GM21381 (cell line): Measurements from ENCODE around the gene MRPL18.
"Not testable (repeated sequence)": the region's sequence is repeated elsewhere in the genome, so short reads cannot be mapped to it uniquely, and the experiment has no call there.

Source experiments
- ATAC-seq: cut with Tn5 transposase; IDR thresholded peaks from one replicate; pipeline ENCODE4 v1.9.1; 2021; ENCODE audit warnings: mild to moderate bottlenecking, moderate library complexity; ENCODE audit not compliant: unreplicated experiment

The MRPL18 gene

DNA sequence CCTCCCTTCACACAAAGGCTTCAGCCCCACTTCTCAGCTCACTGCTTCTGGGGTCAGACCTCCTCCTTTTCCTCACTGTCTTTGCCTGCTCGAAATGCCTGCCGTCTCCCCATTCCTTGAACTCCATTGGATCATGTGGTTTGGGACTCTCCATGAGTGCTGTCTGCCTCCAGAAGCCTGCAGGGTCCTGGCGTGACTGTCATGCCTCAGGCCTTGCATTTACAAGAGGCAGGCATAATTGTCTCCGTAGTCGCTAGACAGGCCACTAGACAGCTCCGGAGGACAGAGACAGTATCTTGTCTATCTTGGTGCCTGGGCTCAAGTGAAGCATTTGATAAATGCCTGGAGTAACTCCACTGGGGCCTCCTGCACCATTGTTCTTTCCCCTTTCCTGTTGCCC lies 25.1 kb downstream of the MRPL18 start:
- ATAC-seq, result no peak

DNA sequence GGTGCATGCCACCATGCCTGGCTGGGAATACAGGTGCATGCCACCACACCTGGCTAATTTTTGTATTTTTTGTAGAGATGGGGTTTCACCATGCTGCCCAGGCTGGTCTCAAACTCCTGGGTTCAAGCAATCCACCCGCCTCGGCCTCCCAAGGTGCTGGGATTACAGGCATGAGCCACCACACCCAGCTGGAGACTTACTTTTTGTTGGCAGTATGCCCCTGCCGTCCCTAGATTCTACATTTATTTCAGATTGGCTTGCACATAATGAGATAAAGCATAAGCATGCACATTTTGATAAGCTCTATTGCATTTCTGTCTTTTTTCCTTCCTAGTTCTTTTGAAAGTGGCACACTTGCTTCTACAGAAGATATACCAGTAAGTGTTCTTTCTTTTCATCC lies 26.5 kb downstream of the MRPL18 start:
- not testable (repeated sequence) for ATAC-seq

DNA sequence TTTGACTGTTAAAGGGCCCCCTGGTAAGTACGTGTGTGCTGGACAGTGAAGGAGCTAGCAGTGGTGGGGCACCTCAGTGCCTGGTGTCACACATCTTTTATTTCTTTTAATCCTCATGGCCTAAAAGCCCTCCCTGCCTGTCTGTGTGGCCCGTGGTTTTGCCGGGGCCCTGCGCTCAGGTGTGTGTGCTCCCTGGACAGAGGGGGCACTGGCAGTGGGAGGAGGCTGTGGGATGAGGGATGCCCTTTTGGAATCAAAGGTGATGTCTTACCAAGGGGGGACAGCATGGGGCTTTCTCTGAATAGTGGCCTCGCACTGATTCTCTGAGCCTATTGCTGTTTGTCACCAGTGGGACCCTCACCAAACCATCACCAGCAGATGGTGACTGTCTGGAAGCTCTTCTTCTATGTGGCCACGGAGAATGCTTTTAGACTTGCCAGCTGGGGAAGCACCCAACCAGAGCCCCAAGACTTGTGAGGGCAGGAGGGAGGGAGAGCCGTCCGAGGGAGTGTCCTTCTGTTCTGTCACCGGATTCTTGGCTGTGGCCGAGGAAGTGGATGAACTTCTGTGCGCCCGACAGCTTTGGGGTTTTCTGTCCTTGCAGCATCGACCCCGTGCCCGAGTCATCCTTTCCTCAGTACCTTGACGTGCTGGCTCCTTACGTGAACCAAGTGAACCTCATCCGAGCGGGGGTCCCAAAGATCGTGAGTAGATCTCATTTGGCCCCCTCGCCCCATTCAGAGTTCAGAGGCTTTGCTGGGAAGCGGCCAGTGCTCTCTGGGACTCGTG lies 27.9 kb downstream of the MRPL18 start:
- no peak for ATAC-seq

DNA sequence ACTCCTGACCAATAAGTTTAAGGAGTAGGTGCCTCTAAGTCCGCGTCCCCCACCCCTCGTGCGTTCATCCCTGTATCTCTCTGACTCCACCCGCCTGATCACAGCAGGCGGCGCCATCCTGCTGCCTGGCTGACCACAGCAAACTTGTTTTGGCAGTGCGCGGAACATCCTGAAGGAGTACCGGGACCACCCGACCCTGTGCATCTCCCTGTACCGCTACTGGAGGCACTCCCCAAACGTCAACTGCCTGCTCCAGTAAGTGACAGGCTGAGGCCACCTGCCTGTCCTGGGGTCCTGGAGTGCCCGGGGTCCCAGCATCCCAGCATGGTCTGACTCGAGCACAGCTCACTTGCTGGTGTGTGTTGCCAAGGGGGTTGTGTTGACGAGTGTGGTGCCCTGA lies 28.8 kb downstream of the MRPL18 start:
- no peak for ATAC-seq

DNA sequence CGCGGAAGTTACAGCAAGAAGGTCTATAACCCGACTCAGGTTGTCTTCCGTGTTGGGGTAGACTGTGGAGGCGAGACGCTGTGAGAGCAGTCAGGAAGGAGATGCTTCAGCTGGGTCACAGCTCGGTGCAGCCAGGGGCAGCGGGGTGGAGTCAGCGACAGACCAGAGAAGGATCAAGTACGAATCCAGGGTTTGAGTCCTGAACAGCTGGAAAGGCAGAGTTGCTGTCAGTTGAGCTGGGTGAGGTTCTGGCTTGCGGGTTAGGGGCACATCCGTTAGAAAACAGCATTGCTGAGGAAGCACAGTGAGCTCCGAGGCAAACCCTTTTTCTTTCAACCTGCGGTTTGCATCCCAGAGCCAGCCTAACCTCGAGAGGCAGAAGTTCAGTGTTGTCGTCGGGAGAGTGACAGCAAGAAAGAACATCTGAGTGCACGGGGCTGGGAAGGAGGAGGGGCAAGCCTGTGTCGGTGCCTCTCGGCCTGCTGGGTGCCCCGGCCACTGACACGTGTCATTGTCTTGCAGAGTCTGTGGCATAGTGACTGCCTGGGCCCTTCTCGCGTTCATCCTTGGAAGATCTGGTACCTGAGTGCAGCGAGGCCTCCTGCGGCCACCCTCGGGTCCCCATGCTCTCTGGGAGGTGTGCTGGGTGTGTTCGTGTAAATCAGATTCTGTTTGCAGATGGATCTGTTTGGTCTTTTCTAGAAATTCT lies 29.8 kb downstream of the MRPL18 start:
- no peak for ATAC-seq

DNA sequence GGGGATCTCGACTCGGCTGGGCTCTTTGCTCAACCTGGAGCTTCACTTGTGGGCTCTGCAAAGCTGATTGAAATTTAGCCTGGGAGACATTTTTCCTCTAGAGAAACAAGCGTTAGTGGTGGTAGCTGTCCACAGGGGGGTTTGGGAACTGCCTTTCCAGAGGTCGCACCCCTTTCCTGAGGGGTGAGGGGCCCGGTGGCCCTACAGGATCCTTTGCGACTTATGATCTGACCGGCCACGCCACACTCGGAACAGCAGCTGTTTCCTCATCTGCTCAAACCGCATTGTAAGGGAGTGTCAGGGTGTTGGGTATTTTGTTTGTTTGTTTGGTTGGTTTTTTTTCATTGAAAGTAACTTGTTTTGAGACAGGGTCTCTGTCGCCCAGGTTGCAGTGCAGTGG lies 30.9 kb downstream of the MRPL18 start:
- ATAC-seq, result no peak

DNA sequence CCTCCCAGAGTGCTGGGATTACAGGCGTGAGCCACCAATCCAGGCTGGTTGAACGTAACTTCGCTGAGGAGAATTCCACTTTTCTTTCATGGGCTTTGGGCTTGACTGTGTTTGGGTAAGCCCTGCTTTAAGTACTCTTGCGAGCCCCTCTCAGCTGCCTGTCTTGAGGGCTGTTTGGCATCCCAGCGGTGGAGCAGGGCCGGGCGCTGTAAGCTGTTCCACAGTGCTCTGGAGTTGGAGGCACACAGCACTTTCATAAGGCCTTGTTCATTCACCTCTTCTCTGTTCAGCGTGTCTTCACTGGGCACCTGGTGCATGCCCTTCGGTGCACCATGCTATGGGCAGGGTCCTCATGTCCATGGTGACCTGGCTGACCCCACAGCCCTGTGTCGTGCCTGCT lies 31.5 kb downstream of the MRPL18 start:
- no peak for ATAC-seq

DNA sequence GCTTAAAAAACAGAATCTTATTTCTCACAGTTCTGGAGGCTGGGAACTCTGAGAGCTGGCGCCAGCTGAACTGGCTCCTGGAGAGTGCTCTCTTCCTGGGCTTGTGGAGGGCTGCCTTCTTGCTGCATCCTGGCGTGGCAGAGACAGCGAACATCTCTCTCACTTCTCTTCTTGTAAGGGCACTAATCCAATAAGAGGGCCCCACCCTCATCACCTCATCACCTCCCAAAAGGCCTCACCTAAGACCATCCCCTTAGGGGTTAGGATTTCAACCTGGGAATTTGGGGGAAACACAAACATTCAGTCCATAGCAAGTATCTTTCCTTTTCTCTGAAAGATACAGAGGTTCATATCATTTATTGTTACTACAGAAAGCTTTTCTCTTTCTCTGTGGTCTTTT lies 33.7 kb downstream of the MRPL18 start:
- no peak for ATAC-seq

DNA sequence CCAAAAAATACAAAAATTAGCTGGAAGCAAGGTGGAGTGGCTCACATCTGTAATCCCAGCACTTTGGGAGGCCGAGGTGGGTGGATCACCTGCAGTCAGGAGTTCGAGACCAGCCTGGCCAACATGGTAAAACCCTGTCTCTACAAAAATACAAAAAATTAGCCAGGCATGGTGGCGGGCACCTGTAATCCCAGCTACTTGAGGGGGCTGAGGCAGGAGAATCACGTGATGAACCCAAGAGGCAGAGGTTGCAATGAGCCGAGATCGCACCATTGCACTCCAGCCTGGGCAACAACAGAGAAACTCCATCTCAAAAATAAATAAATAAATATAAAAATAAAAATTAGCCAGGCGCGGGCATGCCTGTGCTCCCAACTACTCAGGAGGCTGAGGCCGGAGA lies 34.4 kb downstream of the MRPL18 start:
- not testable (repeated sequence) for ATAC-seq

DNA sequence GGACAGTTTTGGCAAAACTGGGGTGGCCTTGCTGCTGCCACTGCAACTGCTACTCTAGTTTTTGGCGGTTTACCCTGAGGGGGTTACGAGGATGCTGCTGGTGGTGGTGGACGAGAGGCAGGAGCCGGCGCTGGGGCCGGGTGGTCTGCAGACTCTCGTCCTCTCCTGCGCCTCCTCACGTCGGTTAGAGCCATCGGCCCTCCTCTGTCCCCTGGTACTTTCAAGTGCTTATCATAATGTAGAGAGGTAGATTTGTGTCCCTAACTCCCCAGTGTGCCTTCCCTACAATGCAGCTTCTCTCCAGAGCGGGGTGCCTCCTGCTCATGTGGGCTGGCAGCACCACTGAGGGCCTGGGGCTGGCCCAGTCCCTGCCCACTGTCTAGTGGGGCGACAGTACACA lies 35.7 kb downstream of the MRPL18 start:
- ATAC-seq, result no peak

DNA sequence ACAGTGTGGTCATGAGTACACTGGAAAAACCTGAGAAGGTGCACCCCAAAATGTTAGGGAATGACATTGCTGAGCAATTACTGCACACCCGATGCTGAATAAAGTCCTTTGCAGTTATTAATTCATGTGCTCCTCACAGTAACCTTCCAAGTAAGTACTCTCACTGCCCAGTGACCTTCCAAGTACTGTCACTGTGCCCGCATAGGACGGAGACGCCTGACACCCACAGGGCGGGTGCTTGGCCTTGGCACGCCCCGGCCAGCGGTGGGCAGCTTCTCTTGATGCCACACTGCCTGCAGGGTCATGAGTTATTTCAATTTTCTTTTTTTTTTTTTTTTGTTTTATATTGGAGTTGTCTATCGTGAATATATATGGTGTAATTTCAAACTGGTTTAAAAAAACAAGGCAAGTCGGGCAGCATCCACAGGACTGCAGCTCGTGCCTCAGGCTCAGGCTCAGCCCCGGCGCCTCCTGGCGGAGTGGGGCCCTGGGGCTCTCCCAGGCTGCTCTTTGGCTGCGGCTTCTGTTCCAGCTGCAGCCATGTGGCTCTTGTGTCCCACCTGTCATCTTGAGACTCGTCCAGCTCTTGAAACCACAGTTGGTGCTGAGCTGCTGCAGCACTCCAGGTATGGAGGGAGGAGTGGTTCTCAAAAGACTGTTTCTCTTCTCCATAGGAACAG lies 36.8 kb downstream of the MRPL18 start:
- ATAC-seq, result no peak

DNA sequence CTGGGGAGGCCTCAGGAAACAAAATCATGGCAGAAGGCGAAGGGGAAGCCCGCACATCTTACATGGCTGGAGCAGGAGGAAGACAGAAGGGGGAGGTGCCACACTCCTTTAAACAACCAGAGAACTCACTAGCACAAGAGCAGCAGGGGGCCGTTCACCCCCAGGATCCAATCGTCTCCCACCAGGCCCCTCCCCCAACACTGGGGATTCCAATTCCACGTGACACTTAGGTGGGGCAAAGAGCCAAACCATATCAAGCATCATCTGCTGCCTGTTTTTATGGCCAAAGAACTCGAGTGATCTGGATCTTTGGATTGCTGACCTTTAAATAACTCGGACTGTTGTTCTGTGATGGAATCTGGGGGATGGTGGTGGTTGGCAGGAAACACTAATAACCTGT lies 37.8 kb downstream of the MRPL18 start:
- no peak for ATAC-seq

DNA sequence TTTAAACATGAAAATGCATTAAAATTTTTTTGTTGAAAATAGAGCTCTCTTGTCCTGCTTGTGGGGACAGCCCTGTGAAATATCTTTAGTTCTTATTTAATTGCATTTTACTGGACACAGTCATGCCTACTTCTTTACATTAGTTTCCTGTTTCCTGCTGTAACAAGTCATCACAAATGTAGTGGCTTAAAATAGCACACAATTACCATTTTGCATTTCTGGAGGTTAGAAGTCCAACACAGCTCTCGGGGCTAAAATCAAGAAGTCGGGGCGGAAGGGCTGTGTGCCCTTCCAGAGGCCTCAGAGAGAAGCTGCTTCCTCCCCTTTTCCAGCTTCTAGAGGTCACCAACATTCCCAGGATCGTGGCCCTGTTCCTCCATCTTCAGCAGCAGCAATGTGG lies 39.3 kb downstream of the MRPL18 start:
- ATAC-seq, result no peak

DNA sequence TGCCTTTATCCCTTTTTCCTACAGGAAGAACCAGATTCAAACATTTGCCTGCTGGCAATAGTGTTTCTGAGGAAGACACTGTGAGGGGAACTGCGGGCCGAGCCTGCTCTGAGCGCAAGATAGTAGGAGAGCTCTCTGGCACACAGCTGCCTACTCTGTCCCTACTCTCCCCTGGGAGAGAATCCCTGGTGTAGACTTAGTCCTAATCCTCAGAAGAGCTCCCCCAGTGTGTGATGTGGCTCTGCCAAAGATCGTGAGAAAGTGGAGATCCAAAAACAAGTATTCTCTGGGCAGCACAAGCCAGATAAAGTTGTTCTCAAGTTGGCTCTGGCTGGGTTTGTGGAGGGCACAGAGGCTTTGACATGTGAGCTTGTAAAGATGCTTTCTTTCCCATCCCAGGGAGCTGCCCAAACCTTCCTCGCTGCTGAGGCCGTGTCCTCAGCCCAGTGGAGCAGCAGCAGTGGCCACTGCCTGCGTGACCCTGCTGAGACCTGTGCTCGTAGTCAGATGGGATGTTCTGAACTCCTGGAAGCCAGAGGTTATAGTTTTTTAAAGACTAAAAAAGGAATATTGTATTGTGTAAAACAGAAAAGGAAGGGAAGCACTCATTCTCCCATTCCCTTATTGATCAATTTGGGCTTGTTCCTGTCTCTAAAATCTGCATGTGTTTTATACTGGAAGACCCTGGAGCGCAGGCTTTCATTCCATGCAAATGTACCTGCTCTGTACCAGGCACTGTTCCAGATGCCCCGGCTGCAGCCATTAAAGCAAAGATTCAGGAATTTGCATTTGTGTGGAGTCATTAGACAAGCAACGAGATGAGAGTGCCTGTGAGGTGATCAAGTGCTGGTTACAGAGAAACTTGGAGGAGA lies 40.5 kb downstream of the MRPL18 start:
- ATAC-seq, result no peak

DNA sequence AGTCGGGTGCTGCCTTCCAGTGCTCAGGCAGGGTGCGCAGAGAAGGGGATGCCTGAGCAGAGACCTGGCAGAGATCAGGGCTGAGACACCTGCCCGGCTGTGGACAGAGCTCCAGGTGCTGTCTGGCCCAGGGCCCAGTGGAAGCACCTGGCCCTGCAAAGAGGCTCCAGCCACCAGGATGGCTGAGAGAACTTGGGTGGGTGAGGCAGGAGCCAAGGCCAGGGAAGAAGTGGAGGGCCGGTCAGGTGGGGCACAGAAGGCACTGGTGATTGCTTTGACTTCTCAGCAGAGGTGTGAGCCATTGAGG lies 41.1 kb downstream of the MRPL18 start:
- no peak for ATAC-seq

DNA sequence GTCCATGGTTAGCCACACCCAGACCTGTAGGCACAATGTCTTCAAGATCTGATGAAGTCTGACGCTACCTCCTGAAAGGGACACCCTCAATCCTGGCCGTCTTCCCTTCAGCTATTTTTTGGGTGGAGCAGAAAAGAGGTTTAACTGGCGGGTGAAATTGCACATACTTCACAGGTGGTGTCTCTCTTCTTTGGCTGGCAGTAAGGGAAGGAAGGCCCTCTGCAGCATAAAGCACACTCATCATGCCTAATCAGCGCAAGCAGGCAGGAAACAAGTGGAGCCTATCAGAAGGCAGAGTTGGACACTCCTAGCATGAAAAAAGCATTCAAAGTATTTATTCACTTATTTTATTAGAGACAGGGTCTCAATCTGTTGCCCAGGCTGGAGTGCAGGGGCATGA lies 42.7 kb downstream of the MRPL18 start:
- no peak for ATAC-seq

DNA sequence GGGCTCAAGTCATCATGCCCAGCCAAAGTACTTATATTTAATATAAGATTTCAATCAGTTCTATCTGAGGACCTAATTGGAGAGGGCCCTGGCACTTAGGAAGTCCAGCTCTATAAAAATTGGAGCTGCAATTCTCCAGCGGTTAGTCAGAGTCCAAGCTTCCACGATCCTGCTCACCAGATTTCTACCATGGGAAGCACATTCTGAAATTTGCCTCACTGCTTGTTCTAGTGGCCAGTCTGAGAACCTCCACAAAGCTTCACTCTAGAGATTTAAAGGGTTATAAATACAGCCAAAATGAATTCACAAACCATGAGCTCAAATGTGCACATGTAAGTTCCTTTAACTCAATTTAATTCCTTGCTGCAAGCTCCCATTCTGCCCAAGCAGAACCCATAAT lies 43.3 kb downstream of the MRPL18 start:
- no peak for ATAC-seq

DNA sequence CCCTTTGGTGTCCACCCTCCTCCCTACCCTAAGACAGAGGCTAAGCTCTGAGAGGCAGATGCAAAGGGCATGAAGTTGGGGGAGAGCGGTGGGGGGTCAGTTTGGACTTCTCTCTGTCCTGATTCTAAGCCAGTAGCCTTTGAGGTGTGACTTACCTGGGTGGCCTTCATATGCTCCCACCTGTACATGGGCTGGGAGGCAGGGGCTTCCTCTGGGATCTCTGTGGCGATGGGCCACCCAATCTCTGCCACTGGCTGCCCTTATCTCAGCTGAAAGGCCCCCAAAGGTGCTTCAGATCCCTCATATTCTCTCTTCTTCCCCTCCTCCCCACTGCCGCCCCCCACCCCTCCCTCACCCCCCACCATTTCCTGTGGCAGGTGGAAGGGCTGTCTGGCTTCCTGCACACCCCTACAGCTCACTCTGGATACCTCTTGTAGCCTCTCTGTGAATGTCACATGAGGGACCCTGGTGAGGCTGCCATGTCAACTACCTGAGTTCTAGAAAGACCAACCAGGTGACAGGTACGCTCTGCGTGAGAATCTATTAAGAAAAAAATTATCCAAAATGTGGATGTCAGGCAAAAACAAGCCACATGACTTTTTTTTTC lies 43.8 kb downstream of the MRPL18 start:
- no peak for ATAC-seq

DNA sequence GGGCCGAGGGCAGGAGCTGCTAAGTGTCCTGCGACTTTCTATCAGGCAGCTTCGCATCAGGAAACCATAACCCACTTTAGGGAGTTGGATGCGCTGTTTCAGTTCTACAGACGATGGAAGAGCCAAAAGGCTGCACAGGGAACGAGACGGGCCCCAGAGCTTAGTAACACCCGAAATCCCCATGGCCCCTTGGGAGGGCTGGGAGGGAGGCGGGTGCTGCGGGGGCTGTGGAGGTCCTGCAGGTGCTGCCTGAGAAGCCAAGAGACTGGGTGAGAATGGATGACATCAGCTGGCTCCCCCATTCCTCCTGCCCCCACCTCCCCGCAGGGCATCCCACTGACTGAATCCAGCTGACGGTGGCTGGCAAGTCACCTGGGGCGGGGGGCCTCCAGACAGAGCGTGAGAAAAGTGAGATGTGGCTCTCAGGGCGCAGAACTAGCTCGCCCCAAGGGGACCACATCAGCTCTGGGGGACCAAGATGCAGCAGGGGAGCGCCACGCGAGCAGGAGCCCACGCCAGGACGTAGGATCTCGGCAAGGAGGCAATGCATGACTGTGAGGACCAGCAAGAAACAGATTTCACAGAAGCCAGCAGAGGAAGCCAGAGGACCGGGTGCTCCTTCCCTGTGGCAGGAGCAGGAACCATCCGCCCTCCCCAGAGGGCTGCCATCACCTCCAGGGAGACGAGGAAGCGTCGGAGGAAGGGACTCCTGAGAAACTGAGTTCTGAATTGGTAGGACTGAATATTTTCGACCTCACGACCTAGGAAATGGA lies 46.6 kb downstream of the MRPL18 start:
- ATAC-seq, result no peak

DNA sequence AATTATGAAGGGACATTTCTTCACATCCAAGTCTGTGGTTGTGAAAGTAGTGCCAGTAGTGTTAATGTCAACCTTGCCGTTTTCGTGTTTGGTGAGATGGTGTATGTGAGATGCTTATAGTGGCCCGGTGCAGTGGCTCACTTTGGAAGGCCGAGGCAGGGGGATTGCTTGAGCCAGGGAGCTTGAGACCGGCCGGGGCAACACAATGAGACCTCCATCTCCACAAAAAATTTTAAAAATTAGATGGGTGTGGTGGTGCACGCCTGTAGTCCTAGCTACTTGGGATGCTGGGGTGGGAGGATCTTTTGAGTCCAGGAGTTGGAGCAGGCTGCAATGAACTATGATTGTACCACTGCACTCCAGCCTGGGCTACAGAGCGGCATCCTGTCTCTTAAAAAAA lies 47.2 kb downstream of the MRPL18 start:
- ATAC-seq, result no peak
